T-helper 1 cell (primary cell): ENCODE results near the gene POLD2.
A peak's percentile ranks its signal among the peaks of the same experiment; 100 is the strongest.

Experiments
- DNase-seq, 5 donors: peaks; one replicate each; pipeline ENCODE4 v3.0.0-alpha.2; 2012 to 2020

POLD2 gene

GRCh38 chr7:44112997-44113763, 10.2 kb downstream of the POLD2 start:
- no peak for DNase-seq

GRCh38 chr7:44112231-44112996, 10.9 kb downstream of the POLD2 start:
- no peak for DNase-seq

- no peak for DNase-seq
Observed at GRCh38 chr7:44111761-44112160, 11.6 kb downstream of the POLD2 start.

GRCh38 chr7:44110719-44111635, 12.4 kb downstream of the POLD2 start:
- no peak for DNase-seq

GRCh38 chr7:44109991-44110390, 13.4 kb downstream of the POLD2 start:
- DNase-seq = no peak

- no peak for DNase-seq
Observed at GRCh38 chr7:44108768-44109750, 14.3 kb downstream of the POLD2 start.

GRCh38 chr7:44107961-44108767, 15.2 kb downstream of the POLD2 start:
- no peak for DNase-seq

GRCh38 chr7:44107116-44107960, 16.0 kb downstream of the POLD2 start:
- no peak for DNase-seq

- DNase-seq = no peak
Observed at GRCh38 chr7:44106311-44107065, 16.9 kb downstream of the POLD2 start.

GRCh38 chr7:44105832-44106231, 17.5 kb downstream of the POLD2 start:
- no peak for DNase-seq

GRCh38 chr7:44104860-44105771, 18.2 kb downstream of the POLD2 start:
- DNase-seq = no peak

GRCh38 chr7:44103923-44104859, 19.2 kb downstream of the POLD2 start, which contains the start of gene AEBP1:
Gene AEBP1 (plus strand): TSS chr7:44104345. CDS start chr7:44104666, 321 bp downstream.
- DNase-seq = peak in 1 of 5 donors; percentile 20

- DNase-seq = no peak
Observed at GRCh38 chr7:44103566-44103922, 19.8 kb downstream of the POLD2 start.

GRCh38 chr7:44102846-44103565, 20.3 kb downstream of the POLD2 start:
- no peak for DNase-seq

GRCh38 chr7:44101966-44102845, 21.1 kb downstream of the POLD2 start:
- no peak for DNase-seq
